Large intestine (tissue), 3 donors: ENCODE results near the gene TENM4. TPM values are rescaled to one million over a fixed set of nuclear protein-coding genes. Genes with fewer than 3 reads are reported as not detected.

Experiments used
- DNase-seq, 2 donors: peaks; one replicate each; pipeline versions ENCODE4 v3.0.0 to v3.0.0-alpha.2; 2013
- H3K27ac ChIP-seq: one replicate; pipeline ENCODE4 v1.5.1; 2013; ENCODE audit warnings: low read length
- H3K27me3 ChIP-seq: 2 replicates; pipeline ENCODE4 v1.6.1; 2013; ENCODE audit warnings: low read length; ENCODE audit not compliant: control insufficient read depth, insufficient read depth
- H3K36me3 ChIP-seq: 2 replicates; pipeline ENCODE4 v1.6.1; 2013; ENCODE audit warnings: low read length; ENCODE audit not compliant: control insufficient read depth, insufficient read depth
- H3K4me1 ChIP-seq: one replicate; pipeline ENCODE4 v1.6.1; 2013; ENCODE audit warnings: low read length; ENCODE audit not compliant: control insufficient read depth, insufficient read depth
- H3K4me3 ChIP-seq: one replicate; pipeline ENCODE4 v1.5.1; 2013; ENCODE audit warnings: low read length
- H3K9me3 ChIP-seq: one replicate; pipeline ENCODE4 v1.6.1; 2013; ENCODE audit warnings: mild to moderate bottlenecking, low read depth, low read length, moderate library complexity; ENCODE audit not compliant: control insufficient read depth
- WGBS: methylation state at CpG from one replicate; pipeline ENCODE4 v1.1.5; 2013; ENCODE audit warnings: low lambda C conversion rate; ENCODE audit not compliant: insufficient coverage; 5-methylcytosine and 5-hydroxymethylcytosine counted together
- polyA plus RNA-seq: library from polyadenylated mRNA; unstranded; fragments of 120-200 nt; gene quantifications from one replicate; pipeline ENCODE4 v1.2.1, GENCODE V29; 2013

TENM4 gene
- polyA plus RNA-seq, 1 donor, result 2.1 TPM

DNA sequence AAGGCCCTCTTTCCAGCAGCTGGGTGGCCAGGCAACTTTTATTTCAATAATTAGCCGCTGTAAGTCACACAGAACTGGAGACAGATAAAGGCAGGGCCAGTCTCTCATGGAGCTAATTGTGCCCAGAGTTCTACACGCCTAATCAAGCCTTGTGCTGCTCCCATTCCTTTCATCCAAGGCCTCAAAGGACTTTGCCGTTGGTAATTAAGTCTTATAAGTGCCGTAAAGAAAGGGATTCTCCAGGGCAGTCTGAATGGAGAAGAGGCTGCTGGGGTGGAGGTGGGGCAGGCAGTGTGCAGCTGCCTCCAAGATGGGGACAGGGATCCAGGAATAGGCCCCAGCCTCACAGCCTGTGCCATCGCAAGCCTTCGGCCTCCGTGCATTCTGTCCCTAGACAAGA is 357.9 kb downstream of the TENM4 start:
- H3K27ac ChIP-seq, result no peak overlapping the region
- no peaks in the 10 kb centered on the region for H3K9me3 ChIP-seq
- H3K4me1 ChIP-seq, result peaks cover 9% of the 10 kb centered on the region
- peak in 1 of 2 donors; percentile 65 for DNase-seq
- H3K4me3 ChIP-seq, result no peak overlapping the region
- H3K27me3 ChIP-seq, result no peaks in the 10 kb centered on the region
- no CpG with 5 or more reads among the region's 7 CpGs for WGBS
- no peaks in the 10 kb centered on the region for H3K36me3 ChIP-seq

DNA sequence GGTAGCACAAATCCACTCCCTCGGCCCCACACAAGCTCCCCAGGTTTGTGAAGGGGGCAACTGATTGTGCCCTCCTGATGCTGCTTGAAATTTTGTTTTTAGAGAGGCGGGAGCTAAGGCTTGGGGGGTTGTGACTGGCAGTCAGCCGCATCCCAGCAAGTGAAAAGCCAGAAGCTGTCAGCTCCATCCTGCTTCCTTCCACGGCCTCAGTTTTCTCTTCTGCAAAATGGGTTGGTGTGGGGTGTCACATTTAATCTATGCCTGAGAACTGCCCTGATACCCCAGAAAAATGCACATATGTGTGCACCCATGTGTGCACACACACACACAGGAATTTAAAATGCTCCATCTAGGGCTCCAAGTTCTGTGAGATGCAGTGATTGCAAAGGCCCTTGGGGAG is 358.6 kb downstream of the TENM4 start:
- no peak for DNase-seq
- Histone ChIP-seq H3K9me3 (no peaks in the 10 kb centered on the region), H3K4me3 (no peak overlapping the region), H3K36me3 (no peaks in the 10 kb centered on the region), H3K4me1 (peaks cover 4% of the 10 kb centered on the region), H3K27ac (no peak overlapping the region), H3K27me3 (no peaks in the 10 kb centered on the region)
- WGBS, result no CpG with 5 or more reads among the region's 4 CpGs

DNA sequence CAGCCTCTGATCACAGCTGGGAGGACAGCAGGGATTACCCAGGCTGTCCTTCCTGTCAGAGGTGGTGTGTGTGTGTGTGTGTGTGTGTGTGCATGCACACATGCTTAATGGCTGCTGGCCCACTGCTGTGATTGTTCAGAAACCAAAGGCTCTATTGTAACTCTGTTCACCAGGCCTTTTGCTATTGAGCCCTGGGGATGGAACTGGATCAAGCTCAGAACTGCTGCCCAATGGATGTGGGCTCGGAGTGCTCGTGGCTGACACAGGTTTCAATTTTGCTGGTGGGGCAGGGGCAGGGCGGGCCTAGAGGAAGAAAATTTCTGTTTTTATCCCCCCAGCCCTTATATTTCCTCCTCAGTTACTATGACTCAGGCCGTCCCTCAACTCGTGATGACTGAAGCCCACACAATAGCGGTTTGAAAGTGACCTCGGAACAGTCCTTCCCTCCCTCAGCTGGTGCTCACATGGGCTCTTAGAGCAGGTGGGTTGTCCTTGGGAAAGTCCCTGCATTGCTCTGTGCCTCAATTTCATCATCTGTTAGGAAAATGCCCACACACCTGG is 359.3 kb downstream of the TENM4 start:
- Histone ChIP-seq H3K36me3 (no peaks in the 10 kb centered on the region), H3K27ac (no peak overlapping the region), H3K9me3 (no peaks in the 10 kb centered on the region), H3K27me3 (no peaks in the 10 kb centered on the region), H3K4me3 (no peak overlapping the region), H3K4me1 (peaks cover 4% of the 10 kb centered on the region)
- no peak for DNase-seq
- 80% methylated on average over 1 of the region's 7 CpGs for WGBS

DNA sequence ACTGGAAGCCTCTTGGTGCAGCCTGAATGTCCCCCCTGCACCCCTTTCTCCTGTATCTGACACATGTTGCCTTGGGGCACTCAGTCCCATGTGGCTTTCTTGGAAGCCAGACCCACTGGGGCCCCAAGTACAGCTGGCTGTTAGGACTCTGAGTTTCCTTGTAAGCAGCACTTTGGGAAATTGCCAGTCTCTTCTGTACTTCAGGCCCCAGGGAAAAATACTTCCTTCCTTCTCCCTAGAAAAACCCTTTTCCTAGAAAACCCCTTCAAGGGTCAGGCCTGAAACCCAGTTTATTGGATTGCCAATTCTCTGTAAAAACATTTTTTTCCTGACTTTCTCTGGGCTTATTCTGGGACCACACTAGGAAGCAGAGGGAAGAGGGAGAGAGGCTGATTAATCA is 360.3 kb downstream of the TENM4 start:
- no peaks in the 10 kb centered on the region for H3K36me3 ChIP-seq
- peaks cover 4% of the 10 kb centered on the region for H3K4me1 ChIP-seq
- H3K27ac ChIP-seq, result no peak overlapping the region
- DNase-seq, result peak in 1 of 2 donors; percentile 42
- H3K4me3 ChIP-seq, result no peak overlapping the region
- no peaks in the 10 kb centered on the region for H3K27me3 ChIP-seq
- H3K9me3 ChIP-seq, result no peaks in the 10 kb centered on the region

DNA sequence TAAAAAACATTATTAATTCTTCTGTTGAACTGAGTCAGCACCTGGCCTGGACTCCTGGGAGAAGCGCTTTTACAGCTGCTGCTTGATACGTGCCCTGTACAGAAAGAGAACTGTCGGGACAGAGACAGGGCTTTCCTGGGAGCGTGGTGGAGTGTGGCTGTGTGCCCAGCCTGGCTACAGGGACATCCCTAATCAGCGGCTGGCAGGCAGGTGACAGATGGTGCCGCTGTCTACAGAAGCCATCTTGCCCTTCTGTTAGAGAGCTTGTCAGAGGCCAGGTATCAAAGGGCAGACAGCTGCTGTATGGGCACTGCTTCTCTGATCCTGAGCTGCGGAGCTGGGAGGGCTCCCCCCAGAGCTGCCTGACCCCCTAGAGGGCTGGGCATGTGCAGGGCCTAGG is 361.8 kb downstream of the TENM4 start:
- no peaks in the 10 kb centered on the region for H3K27me3 ChIP-seq
- H3K27ac ChIP-seq, result no peak overlapping the region
- WGBS, result no CpG with 5 or more reads among the region's 7 CpGs
- H3K4me3 ChIP-seq, result no peak overlapping the region
- peak in 1 of 2 donors; percentile 37 for DNase-seq
- no peaks in the 10 kb centered on the region for H3K36me3 ChIP-seq
- no peaks in the 10 kb centered on the region for H3K9me3 ChIP-seq
- peaks cover 4% of the 10 kb centered on the region for H3K4me1 ChIP-seq

DNA sequence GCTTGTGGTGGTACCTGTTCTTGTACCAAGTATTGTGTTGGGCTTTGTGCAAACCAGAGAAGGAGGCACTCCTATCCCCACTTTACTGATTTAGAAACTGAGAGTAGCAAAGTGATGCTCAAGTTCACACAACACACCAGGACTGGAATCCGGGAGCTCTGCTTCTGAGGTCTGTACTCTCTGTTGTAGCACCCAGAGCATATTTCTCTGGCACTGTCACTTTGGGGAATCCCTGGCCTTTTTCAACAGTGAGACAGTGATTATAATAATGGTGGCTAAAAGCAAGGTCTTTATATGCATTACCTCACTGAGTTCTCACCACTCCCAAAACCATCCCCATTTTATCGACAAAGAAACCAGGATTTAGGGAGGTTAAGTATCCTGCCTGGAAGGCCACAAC is 362.4 kb downstream of the TENM4 start:
- Histone ChIP-seq H3K4me3 (no peak overlapping the region), H3K27ac (no peak overlapping the region), H3K27me3 (no peaks in the 10 kb centered on the region), H3K9me3 (no peaks in the 10 kb centered on the region), H3K4me1 (peaks cover 4% of the 10 kb centered on the region), H3K36me3 (no peaks in the 10 kb centered on the region)
- WGBS, result no CpG with 5 or more reads among the region's 2 CpGs
- no peak for DNase-seq

DNA sequence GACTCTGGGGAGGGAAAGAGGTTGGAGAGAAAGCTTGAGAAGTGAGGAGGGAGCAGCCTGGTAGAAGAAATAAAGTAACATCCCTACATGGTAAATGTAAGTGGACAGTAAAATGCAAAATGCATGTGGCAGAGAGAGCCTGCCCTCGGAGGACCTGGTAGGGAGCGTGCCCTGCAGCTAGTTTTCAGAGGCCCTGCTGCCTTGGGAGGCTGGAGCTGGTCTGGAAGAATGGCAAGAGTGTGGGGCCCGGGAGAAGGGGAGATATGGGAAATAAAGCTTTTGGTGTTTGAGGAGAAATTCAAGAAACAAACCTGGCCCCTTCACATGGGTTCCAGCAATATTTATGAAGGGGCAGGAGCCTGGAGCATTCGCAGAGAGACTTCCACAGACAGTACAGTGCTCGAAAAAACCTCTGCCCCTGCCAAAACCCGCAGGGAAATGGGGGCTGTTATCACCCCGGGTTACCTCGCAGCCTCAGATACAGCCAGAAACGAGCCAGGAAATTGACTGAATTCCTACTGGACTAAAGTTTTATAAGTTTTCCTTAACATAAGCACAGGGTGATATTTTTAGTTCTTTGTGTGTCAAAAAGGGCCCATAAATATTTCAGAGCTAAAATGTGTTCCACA is 363.0 kb downstream of the TENM4 start:
- WGBS, result 100% methylated on average over 1 of the region's 9 CpGs
- DNase-seq, result no peak
- Histone ChIP-seq H3K36me3 (no peaks in the 10 kb centered on the region), H3K9me3 (no peaks in the 10 kb centered on the region), H3K27me3 (no peaks in the 10 kb centered on the region), H3K27ac (peak overlapping the region; percentile 12), H3K4me3 (no peak overlapping the region), H3K4me1 (no peaks in the 10 kb centered on the region)

DNA sequence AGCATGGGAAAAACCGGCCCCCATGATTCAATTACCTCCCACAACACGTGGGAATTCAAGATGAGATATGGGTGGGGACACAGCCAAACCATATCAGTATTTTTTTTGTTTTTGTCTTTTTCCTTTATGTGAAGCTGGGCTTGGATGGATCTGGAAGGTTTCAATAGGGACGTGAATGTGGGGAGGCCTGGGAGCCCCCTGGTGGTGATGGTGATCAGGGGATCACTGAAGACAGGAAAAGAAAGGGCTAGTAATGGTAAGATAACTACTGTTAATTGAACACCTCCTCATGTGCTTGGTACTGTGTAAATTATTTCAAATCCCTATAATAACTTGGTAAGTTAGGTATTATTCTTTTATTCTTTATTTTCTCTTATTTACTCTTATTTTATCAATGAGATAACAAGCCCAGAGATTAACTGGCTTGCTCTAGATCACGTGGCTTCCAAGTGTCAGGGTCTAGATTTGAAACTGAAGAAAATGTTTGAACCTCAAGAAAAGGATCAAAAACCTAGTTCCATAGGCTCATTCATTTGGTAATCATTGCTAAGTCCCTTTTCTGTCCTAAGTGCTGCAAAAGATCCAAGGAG is 364.2 kb downstream of the TENM4 start:
- no CpG with 5 or more reads among the region's 4 CpGs for WGBS
- H3K36me3 ChIP-seq, result no peaks in the 10 kb centered on the region
- no peaks in the 10 kb centered on the region for H3K4me1 ChIP-seq
- H3K27me3 ChIP-seq, result no peaks in the 10 kb centered on the region
- DNase-seq, result no peak
- no peak overlapping the region for H3K27ac ChIP-seq
- no peaks in the 10 kb centered on the region for H3K9me3 ChIP-seq
- no peak overlapping the region for H3K4me3 ChIP-seq

DNA sequence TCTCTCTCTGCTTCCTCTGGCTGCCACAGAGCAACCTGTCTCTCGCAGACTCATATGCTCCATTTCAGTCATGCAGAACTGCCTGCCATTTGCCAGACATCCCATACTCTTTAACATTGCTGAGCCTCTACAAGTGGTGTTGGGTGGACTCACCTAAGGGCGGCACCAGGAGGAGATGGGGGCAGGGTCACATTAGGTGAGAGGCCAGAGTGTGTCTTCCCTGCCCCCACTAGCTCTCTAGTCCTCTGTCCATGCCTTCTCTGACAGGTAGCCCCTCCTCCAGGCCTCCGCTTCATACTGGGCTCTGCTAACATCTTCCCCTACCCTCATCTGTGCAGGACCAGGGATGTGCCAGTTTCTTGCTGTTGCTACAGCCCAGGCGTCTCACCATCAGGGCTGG is 366.3 kb downstream of the TENM4 start:
- no peak overlapping the region for H3K27ac ChIP-seq
- H3K27me3 ChIP-seq, result no peaks in the 10 kb centered on the region
- peaks cover 3% of the 10 kb centered on the region for H3K9me3 ChIP-seq
- DNase-seq, result no peak
- no peaks in the 10 kb centered on the region for H3K36me3 ChIP-seq
- H3K4me3 ChIP-seq, result no peak overlapping the region
- no peaks in the 10 kb centered on the region for H3K4me1 ChIP-seq
- no CpG with 5 or more reads among the region's 4 CpGs for WGBS

DNA sequence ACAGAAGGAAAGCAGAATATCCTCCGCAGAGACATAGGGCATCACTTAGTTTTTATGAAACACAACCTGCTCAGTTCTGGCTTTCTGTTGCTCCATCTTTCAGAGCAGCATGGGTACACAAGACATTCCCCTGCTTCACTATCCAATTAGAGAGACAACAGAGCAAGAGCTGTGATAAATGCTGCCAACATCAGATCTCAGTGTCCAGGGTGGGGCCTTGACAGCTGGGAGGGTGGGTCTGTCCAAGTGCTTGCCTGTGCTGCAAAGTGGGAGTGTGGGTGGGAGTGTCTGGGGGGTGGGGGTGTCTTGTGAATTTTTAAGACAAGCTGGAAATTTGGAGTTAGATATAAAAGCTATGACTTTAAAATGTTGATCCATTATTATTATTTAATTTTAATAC is 369.6 kb downstream of the TENM4 start:
- Histone ChIP-seq H3K4me3 (no peak overlapping the region), H3K27ac (no peak overlapping the region), H3K27me3 (peaks cover 4% of the 10 kb centered on the region), H3K9me3 (peaks cover 7% of the 10 kb centered on the region), H3K36me3 (no peaks in the 10 kb centered on the region), H3K4me1 (peaks cover 4% of the 10 kb centered on the region)
- no CpG with 5 or more reads among the region's 1 CpG for WGBS
- no peak for DNase-seq

DNA sequence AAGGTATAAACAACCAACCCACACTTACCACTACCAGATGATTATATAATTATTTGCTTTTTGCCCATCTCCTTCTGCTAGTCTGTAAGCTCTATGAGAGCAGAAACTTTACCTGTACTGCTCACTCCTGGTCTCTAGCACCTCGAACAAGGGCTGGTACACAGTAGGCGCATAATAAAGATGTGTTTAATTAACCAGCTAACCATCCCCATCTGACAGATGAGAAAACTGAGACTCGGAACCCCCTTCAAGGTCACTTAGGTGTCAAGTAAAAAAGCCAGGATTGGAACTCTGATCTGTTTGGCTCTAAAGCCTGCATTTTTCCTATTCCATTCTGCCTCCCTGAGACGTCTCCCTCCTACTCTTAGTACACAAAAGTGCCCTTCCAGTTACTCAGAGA is 370.3 kb downstream of the TENM4 start:
- H3K4me1 ChIP-seq, result peaks cover 4% of the 10 kb centered on the region
- H3K4me3 ChIP-seq, result no peak overlapping the region
- no peak overlapping the region for H3K27ac ChIP-seq
- DNase-seq, result no peak
- peaks cover 4% of the 10 kb centered on the region for H3K27me3 ChIP-seq
- WGBS, result no CpG with 5 or more reads among the region's 4 CpGs
- no peaks in the 10 kb centered on the region for H3K36me3 ChIP-seq
- peaks cover 7% of the 10 kb centered on the region for H3K9me3 ChIP-seq
